OCI-LY7 (cell line): Measurements from ENCODE around the gene NPY2R.

Source experiments
- EZH2phosphoT487 ChIP-seq: fragments of 200-600 bp; sonication (generic); IDR thresholded peaks from 2 replicates; pipeline ENCODE4 v1.6.1; 2018; ENCODE audit warnings: low read depth, borderline replicate concordance, mild to moderate bottlenecking, mixed run types, antibody characterized with exemption, low read length, moderate library complexity, mixed read lengths
- TF ChIP-seq, protein P1 (sequence below): fragments of 200-600 bp; sonication (generic); conservative IDR thresholded peaks from 2 replicates; pipeline ENCODE4 v1.5.1; 2014; ENCODE audit warnings: mild to moderate bottlenecking, antibody characterized with exemption, low read length, moderate library complexity, mixed read lengths

DNA sequence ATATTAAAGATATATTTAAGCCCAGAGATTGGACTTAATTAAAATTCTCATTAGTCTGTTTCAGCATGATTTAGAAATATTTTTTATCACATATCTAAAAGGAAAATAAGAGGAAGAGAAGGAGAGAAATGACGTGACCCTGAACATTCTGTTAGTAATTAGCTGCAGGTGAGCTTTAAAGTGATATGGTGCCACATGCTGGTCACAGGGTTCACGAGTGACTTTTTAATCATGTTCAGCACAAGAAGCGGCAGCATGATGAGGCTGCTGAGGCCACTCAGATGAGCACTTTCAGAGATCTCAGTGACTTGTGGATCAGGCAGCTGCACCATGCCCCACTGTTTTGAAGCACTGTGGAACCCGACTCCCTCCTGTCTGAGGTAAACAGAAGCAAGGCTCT is 37.9 kb upstream of the NPY2R start:
- TF ChIP-seq, protein P1, sequence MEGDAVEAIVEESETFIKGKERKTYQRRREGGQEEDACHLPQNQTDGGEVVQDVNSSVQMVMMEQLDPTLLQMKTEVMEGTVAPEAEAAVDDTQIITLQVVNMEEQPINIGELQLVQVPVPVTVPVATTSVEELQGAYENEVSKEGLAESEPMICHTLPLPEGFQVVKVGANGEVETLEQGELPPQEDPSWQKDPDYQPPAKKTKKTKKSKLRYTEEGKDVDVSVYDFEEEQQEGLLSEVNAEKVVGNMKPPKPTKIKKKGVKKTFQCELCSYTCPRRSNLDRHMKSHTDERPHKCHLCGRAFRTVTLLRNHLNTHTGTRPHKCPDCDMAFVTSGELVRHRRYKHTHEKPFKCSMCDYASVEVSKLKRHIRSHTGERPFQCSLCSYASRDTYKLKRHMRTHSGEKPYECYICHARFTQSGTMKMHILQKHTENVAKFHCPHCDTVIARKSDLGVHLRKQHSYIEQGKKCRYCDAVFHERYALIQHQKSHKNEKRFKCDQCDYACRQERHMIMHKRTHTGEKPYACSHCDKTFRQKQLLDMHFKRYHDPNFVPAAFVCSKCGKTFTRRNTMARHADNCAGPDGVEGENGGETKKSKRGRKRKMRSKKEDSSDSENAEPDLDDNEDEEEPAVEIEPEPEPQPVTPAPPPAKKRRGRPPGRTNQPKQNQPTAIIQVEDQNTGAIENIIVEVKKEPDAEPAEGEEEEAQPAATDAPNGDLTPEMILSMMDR: no peak
- TF ChIP-seq EZH2phosphoT487: no peak
